Heart right ventricle (tissue), 16 donors: Measurements from ENCODE around the gene LTBP1. TPM values are rescaled to one million over a fixed set of nuclear protein-coding genes. Genes with fewer than 3 reads are reported as not detected.

Source experiments
- ATAC-seq, 8 donors: fragments of 200-7000 bp; cut with Tn5 transposase; one replicate each; pipeline ENCODE4 v1.9.1; 2020; ENCODE audit warnings: mild to moderate bottlenecking in 8 of 8, moderate library complexity in 8 of 8, moderate number of reproducible peaks in 1 of 8
- DNase-seq, 2 donors: peaks; one replicate each; pipeline ENCODE4 v3.0.0-alpha.2; 2020
- H3K27ac ChIP-seq, 10 donors: fragments of 200-600 bp; sonication (generic) in 2 of 10; one replicate each; pipeline versions ENCODE4 v1.5.0 to v1.8.0; 2020 to 2022; ENCODE audit warnings: mild to moderate bottlenecking in 3 of 10
- H3K27me3 ChIP-seq, 7 donors: fragments of 200-600 bp; one replicate each; pipeline ENCODE4 v1.8.0; 2021 to 2022; ENCODE audit warnings: mild to moderate bottlenecking in 2 of 7
- H3K36me3 ChIP-seq, 9 donors: fragments of 200-600 bp; sonication (generic) in 1 of 9; one replicate each; pipeline versions ENCODE4 v1.5.0 to v1.8.0; 2020 to 2022; ENCODE audit warnings: mild to moderate bottlenecking in 2 of 9
- H3K4me1 ChIP-seq, 9 donors: fragments of 200-600 bp; sonication (generic) in 1 of 9; one replicate each; pipeline versions ENCODE4 v1.5.0 to v1.8.0; 2020 to 2022; ENCODE audit warnings: mild to moderate bottlenecking in 4 of 9
- H3K4me3 ChIP-seq, 10 donors: fragments of 200-600 bp; sonication (generic) in 2 of 10; one replicate each; pipeline versions ENCODE4 v1.5.0 to v1.8.0; 2020 to 2022; ENCODE audit warnings: mild to moderate bottlenecking in 7 of 10, moderate library complexity in 2 of 10
- H3K9me3 ChIP-seq, 11 donors: fragments of 200-600 bp in 10 of 11; sonication (generic) in 2 of 11; one replicate each; pipeline versions ENCODE4 v1.5.0 to v1.8.0; 2013 to 2022; ENCODE audit warnings: mild to moderate bottlenecking in 2 of 11, control low read depth in 1 of 11, moderate library complexity in 1 of 11
- CTCF ChIP-seq, 9 donors: fragments of 200-600 bp; sonication (generic) in 2 of 9; IDR thresholded peaks; one replicate each; pipeline versions ENCODE4 v1.5.0 to v1.8.0; 2021 to 2022; ENCODE audit warnings: antibody characterized with exemption in 9 of 9, mild to moderate bottlenecking in 5 of 9, moderate library complexity in 1 of 9
- WGBS, 2 donors: extraction: QIAGEN DNeasy Blood & Tissue Kit; methylation state at CpG; one replicate each; pipeline ENCODE4 v1.1.7; 2013; ENCODE audit warnings: inconsistent platforms in 1 of 2; 5-methylcytosine and 5-hydroxymethylcytosine counted together
- intact Hi-C, 10 donors: fragments of 100-400 bp; cut with DNase I; formaldehyde crosslinking; loops; one replicate each; pipeline versions ENCODE4 v1.11.1 to v1.14.2; 2022
- polyA plus RNA-seq, 2 donors: library from polyadenylated mRNA; stranded (reverse); fragments of 200-250 nt; gene quantifications; one replicate each; pipeline ENCODE4 v1.2.3, GENCODE V29; 2013
- total RNA-seq, 10 donors: library from RNA; stranded (reverse); fragmentation: NEBNext Ultra II Directional in 3 of 10; extraction: Animal tissue kit (Norgen Biotek cat#: 25700) in 3 of 10; gene quantifications; one replicate each; pipeline versions ENCODE4 v1.2.1 to v1.2.4, GENCODE V29; 2021 to 2023
- donor health status: Arrhythmogenic right ventricular cardiomyopathy.
- donor health status: ischemic (EF 13 %, LVEDD 7.1; RV severe dilation, severe dysfunction).
- donor health status: healthy with polysubstance abuse.
- donor health status: DM: no; HTN: yes; CAD: no.
- donor health status: DM: no; HTN: no; CAD: no.
- donor health status: ischemic (EF 25% LVEDD 6.9; RV normal size, moderate dysfunction).
- donor health status: ischemic (EF 25% LVEDD 5.7; RV mildly dilated, moderate dysfunction).
- donor health status: healthy.
- donor health status: DM: yes; HTN: yes; CAD: no.
- donor health status: Ischemic cardiomyopathy.
- donor health status: ischemic (EF 35%, LVEDD 5.7; RV mildly dilated, moderate dysfunction).
- donor health status: nonischemic (EF 11% LVEDD 7.7; RV severe dilation, severe dysfunction).
- donor health status: DM: yes; HTN: yes; CAD: no.
- donor health status: PGD.
- donor health status: ischemic (EF 29% LVEDD 5.4; RV normal size, mild dysfunction).
- donor health status: nonischemic (EF 23%, LVEDD 6.1; RV moderate dilation, normal function).

LTBP1 gene
- total and polyA plus RNA-seq, 12 donors, result 22.4 to 164 (median 84.3) TPM

GRCh38 chr2:32960238-32960637 is 13.5 kb downstream of the LTBP1 start:
- DNase-seq (no peak), ATAC-seq (no peak)
- Histone ChIP-seq H3K27ac (peak overlapping the region in 3 of 10 donors; percentile 44 to 54 (median 52)), H3K4me1 (peaks cover 0 to 31% (median 16%) of the 10 kb centered on the region in 9 donors), H3K27me3 (peaks cover 0 to 7% (median 0%) of the 10 kb centered on the region in 7 donors), H3K36me3 (peaks cover 0 to 9% (median 0%) of the 10 kb centered on the region in 9 donors), H3K4me3 (no peak overlapping the region), H3K9me3 (peaks cover 0 to under 1% (median 0%) of the 10 kb centered on the region in 11 donors)
- 66 to 69% methylated on average over 1 of the region's 1 CpG for WGBS, 2 donors
- no peak for TF ChIP-seq CTCF (IDR thresholded peaks at IDR 0.05)
- intact Hi-C loops, result loop anchor here in 3 of 10 donors (5.0 to 10.0 kb wide), 2 partner anchors 55 to 57 kb away; no protein-coding TSS in a partner anchor

GRCh38 chr2:32960647-32961403 is 14.1 kb downstream of the LTBP1 start:
- H3K27me3 ChIP-seq, result peaks cover 0 to 7% (median 0%) of the 10 kb centered on the region in 7 donors
- H3K4me3 ChIP-seq, result no peak overlapping the region
- H3K36me3 ChIP-seq, result peaks cover 0 to 9% (median 0%) of the 10 kb centered on the region in 9 donors
- peaks cover 0 to 37% (median 16%) of the 10 kb centered on the region in 9 donors for H3K4me1 ChIP-seq
- H3K9me3 ChIP-seq, result peaks cover 0 to 5% (median 0%) of the 10 kb centered on the region in 11 donors
- DNase-seq (no peak), ATAC-seq (peak in 6 of 8 donors; percentile 26 to 94 (median 70))
- peak overlapping the region in 4 of 10 donors; percentile 6 to 54 (median 48) for H3K27ac ChIP-seq
- no peak for TF ChIP-seq CTCF (IDR thresholded peaks at IDR 0.05)
- intact Hi-C loops, result loop anchor here in 3 of 10 donors (5.0 to 10.0 kb wide), 2 partner anchors 54 to 56 kb away; no protein-coding TSS in a partner anchor
- 66 to 78% methylated on average over 9 of the region's 9 CpGs for WGBS, 2 donors

- Histone ChIP-seq H3K36me3 (no peaks in the 10 kb centered on the region), H3K27me3 (peaks cover 0 to 7% (median 0%) of the 10 kb centered on the region in 7 donors), H3K9me3 (peaks cover 0 to 5% (median 0%) of the 10 kb centered on the region in 11 donors), H3K27ac (no peak overlapping the region), H3K4me1 (peaks cover 0 to 56% (median 35%) of the 10 kb centered on the region in 9 donors), H3K4me3 (no peak overlapping the region)
- 45 to 52% methylated on average over 3 of the region's 3 CpGs for WGBS, 2 donors
- no peak for TF ChIP-seq CTCF (IDR thresholded peaks at IDR 0.05)
- ATAC-seq, result peak in 4 of 8 donors; percentile 31 to 60 (median 39)
- intact Hi-C loops, result loop anchor here in 3 of 10 donors (5.0 to 10.0 kb wide), 2 partner anchors 52 to 55 kb away; no protein-coding TSS in a partner anchor
- peak in 1 of 2 donors; percentile 11 for DNase-seq
Measured at GRCh38 chr2:32962690-32963089, 15.9 kb downstream of the LTBP1 start.

- peaks cover 0 to 54% (median 29%) of the 10 kb centered on the region in 9 donors for H3K4me1 ChIP-seq
- WGBS, 2 donors, result 55 to 66% methylated on average over 3 of the region's 3 CpGs
- H3K4me3 ChIP-seq, result no peak overlapping the region
- intact Hi-C loops, result loop anchor here in 3 of 10 donors (5.0 to 10.0 kb wide), 2 partner anchors 51 to 53 kb away; no protein-coding TSS in a partner anchor
- peaks cover 0 to 5% (median 0%) of the 10 kb centered on the region in 11 donors for H3K9me3 ChIP-seq
- H3K36me3 ChIP-seq, result no peaks in the 10 kb centered on the region
- TF ChIP-seq CTCF (IDR thresholded peaks at IDR 0.05), result no peak
- H3K27ac ChIP-seq, result peak overlapping the region in 1 of 10 donors; percentile 31
- ATAC-seq (peak in 2 of 8 donors; percentile 61 to 62), DNase-seq (no peak)
- no peaks in the 10 kb centered on the region for H3K27me3 ChIP-seq
Measured at GRCh38 chr2:32963941-32964340, 17.2 kb downstream of the LTBP1 start.
